ENCODE measurements around the gene ARFGAP3.
"Not testable (repeated sequence)": the region's sequence is repeated elsewhere in the genome, so short reads cannot be mapped to it uniquely, and the experiment has no call there.

ARFGAP3 gene

DNA sequence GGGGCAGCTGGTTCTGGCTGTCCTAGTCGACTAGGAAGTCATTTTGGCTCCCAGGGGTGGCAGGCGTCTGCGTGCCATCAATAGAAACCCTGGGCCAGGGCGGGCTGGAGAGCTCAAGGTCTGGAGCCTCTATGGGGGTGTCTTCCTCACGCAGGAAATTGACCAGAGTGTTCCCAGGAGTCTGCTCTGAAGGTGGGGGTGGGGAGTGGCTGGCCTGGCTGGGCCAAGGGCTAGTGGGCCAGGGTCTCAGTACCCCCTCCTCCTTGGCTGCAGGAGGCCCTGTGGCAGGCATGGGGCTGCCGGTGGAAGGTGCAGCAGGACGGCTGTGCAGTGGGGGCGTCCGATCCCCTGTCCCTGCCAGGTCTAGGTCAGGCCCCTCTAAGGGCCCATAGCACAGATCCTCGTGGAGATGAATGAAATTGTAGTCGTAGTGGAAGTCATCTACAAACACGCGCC lies 64.6 kb downstream of the ARFGAP3 start:
- DNase-seq (ENCODE audit: low spot score in 2 of 2) (no peak), ATAC-seq (replicated peaks; ENCODE audit: extremely low read depth, poor library complexity, severe bottlenecking) (no peak)
- H3K4me3 Mint-ChIP-seq = no peak overlapping the region
- peaks cover 8% of the 10 kb centered on the region for H3K36me3 Mint-ChIP-seq (ENCODE audit: insufficient read depth)
- H3K4me1 Mint-ChIP-seq = no peaks in the 10 kb centered on the region
- H3K27ac Mint-ChIP-seq (ENCODE audit: low read depth) = peak overlapping the region; percentile 74
- peaks cover 6% of the 10 kb centered on the region for H3K27me3 Mint-ChIP-seq
- no peaks in the 10 kb centered on the region for H3K9me3 Mint-ChIP-seq

DNA sequence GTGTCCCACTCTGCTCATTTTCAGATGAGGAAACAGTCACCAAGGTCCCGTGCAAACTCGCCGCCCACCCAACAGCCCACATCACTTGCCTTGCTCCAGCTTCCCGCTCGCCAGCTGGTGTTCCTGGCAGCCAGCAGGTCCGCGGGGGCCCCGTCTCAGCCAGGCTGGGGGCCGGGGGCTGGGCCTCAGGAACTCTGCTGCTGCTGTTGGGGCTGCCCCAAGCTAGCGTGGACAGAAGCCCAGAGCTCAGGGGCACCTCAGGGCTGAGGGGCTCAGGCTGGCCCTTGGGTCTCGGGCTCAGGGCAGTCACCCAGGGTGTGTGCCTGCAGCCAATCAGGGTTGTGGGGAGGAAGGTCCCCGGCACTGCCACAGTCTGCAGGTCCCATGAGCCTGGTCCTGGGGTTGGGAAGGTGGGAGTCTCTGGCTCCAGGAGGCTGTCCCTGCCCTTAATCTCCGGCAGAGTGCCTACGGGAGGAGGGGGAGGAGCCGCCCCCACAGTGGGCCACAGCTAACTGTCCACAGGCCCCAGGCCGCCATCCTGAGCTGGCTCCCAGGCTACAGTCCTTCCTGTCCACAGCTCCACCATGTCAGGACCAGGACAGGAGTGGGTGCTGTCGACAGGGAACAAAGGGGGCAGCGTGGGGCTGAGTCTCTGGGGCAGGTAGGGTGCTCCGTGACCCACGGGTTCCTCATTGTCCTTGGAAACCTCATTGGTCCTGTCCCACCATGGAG lies 65.2 kb downstream of the ARFGAP3 start:
- peaks cover 5% of the 10 kb centered on the region for H3K36me3 Mint-ChIP-seq (ENCODE audit: insufficient read depth)
- H3K4me1 Mint-ChIP-seq = no peaks in the 10 kb centered on the region
- H3K4me3 Mint-ChIP-seq = no peak overlapping the region
- peaks cover 9% of the 10 kb centered on the region for H3K27me3 Mint-ChIP-seq
- no peaks in the 10 kb centered on the region for H3K9me3 Mint-ChIP-seq
- DNase-seq (ENCODE audit: low spot score in 2 of 2) = no peak
- no peak overlapping the region for H3K27ac Mint-ChIP-seq (ENCODE audit: low read depth)
- ATAC-seq (replicated peaks; ENCODE audit: extremely low read depth, poor library complexity, severe bottlenecking) = no peak

GRCh38 chr22:42788466-42788865 lies 68.6 kb downstream of the ARFGAP3 start:
- no peaks in the 10 kb centered on the region for H3K9me3 Mint-ChIP-seq
- H3K4me3 Mint-ChIP-seq = no peak overlapping the region
- DNase-seq (ENCODE audit: low spot score in 2 of 2) (no peak), ATAC-seq (replicated peaks; ENCODE audit: extremely low read depth, poor library complexity, severe bottlenecking) (no peak)
- H3K27me3 Mint-ChIP-seq = peaks cover 9% of the 10 kb centered on the region
- H3K4me1 Mint-ChIP-seq = no peaks in the 10 kb centered on the region
- no peak overlapping the region for H3K27ac Mint-ChIP-seq (ENCODE audit: low read depth)
- H3K36me3 Mint-ChIP-seq (ENCODE audit: insufficient read depth) = peaks cover 2% of the 10 kb centered on the region

- Mint-ChIP-seq H3K36me3 (ENCODE audit: insufficient read depth) (peaks cover 2% of the 10 kb centered on the region), H3K27ac (ENCODE audit: low read depth) (no peak overlapping the region), H3K4me1 (no peaks in the 10 kb centered on the region), H3K27me3 (peaks cover 9% of the 10 kb centered on the region), H3K9me3 (no peaks in the 10 kb centered on the region), H3K4me3 (no peak overlapping the region)
- DNase-seq (ENCODE audit: low spot score in 2 of 2) (no peak), ATAC-seq (replicated peaks; ENCODE audit: extremely low read depth, poor library complexity, severe bottlenecking) (no peak)
Measured at GRCh38 chr22:42788021-42788420, 69.1 kb downstream of the ARFGAP3 start.

- Mint-ChIP-seq H3K4me3 (no peak overlapping the region), H3K27ac (ENCODE audit: low read depth) (no peak overlapping the region), H3K9me3 (no peaks in the 10 kb centered on the region), H3K4me1 (no peaks in the 10 kb centered on the region), H3K27me3 (peaks cover 9% of the 10 kb centered on the region), H3K36me3 (ENCODE audit: insufficient read depth) (no peaks in the 10 kb centered on the region)
- ATAC-seq (replicated peaks; ENCODE audit: extremely low read depth, poor library complexity, severe bottlenecking) = no peak
- no peak for DNase-seq (ENCODE audit: low spot score in 2 of 2)
Measured at GRCh38 chr22:42787357-42787736, 69.7 kb downstream of the ARFGAP3 start.

DNA sequence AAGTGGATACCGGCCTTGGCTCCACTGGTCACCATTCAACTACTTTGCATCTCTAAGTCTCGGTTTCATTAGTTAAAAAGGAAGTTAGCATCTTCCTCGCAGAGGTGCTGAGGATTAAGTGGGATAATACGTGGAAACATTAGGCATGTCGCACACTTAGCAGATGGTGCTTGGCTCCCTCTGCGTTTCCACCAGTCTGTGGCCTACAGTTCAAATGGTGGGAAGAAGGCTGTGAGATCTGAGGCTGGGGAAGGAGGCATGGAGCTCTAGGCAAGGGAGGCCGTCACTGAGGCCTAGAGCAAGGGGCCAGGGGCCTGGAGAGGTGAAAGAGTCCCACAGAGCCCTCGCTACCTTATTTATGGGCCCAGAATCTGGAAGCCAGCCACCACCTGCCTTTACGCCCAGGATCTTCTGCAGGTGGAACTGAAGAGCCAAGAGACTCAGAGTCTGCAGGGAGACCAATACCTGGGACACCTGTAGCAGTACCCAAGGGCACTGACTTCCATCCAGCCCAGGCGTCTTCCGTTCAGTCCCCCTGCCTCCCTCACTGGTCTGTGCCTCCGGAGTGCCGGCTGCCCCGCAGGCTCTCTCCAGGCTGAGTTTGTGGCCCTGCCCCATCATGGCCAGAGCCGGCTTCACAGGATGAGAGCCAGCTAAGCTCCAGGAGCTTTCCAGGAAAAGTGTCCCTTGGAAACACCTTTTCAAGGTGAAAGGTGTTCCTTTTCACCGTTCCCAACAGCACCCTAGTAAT lies 70.3 kb downstream of the ARFGAP3 start:
- H3K27me3 Mint-ChIP-seq = peaks cover 9% of the 10 kb centered on the region
- ATAC-seq (replicated peaks; ENCODE audit: extremely low read depth, poor library complexity, severe bottlenecking) (no peak), DNase-seq (ENCODE audit: low spot score in 2 of 2) (no peak)
- H3K4me3 Mint-ChIP-seq = no peak overlapping the region
- H3K27ac Mint-ChIP-seq (ENCODE audit: low read depth) = no peak overlapping the region
- H3K36me3 Mint-ChIP-seq (ENCODE audit: insufficient read depth) = no peaks in the 10 kb centered on the region
- H3K9me3 Mint-ChIP-seq = no peaks in the 10 kb centered on the region
- H3K4me1 Mint-ChIP-seq = no peaks in the 10 kb centered on the region

- peaks cover 1% of the 10 kb centered on the region for H3K36me3 Mint-ChIP-seq (ENCODE audit: insufficient read depth)
- H3K9me3 Mint-ChIP-seq = no peaks in the 10 kb centered on the region
- ATAC-seq (replicated peaks; ENCODE audit: extremely low read depth, poor library complexity, severe bottlenecking) (no peak), DNase-seq (ENCODE audit: low spot score in 2 of 2) (no peak)
- H3K27me3 Mint-ChIP-seq = peaks cover 9% of the 10 kb centered on the region
- H3K27ac Mint-ChIP-seq (ENCODE audit: low read depth) = no peak overlapping the region
- no peak overlapping the region for H3K4me3 Mint-ChIP-seq
- no peaks in the 10 kb centered on the region for H3K4me1 Mint-ChIP-seq
Measured at GRCh38 chr22:42785706-42786499, 71.2 kb downstream of the ARFGAP3 start.

DNA sequence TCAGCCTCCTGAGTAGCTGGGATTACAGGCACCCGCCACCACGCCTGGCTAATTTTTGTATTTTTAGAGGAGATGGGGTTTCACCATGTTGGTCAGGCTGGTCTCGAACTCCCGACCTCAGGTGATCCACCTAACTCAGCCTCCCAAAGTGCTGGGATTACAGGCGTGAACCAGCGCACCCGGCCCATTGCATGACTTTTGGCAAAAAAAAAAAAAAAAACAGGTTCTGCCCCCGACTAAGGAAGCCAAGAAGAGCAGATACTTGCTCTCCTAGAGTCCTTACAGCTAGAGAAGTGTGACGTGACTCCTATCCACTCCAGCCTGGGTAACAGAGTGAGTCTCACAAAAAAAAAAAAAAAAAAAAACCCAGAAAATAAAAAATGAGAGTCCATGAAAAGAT lies 74.8 kb downstream of the ARFGAP3 start:
- H3K4me3 Mint-ChIP-seq; DNase-seq (ENCODE audit: low spot score in 2 of 2); H3K27ac Mint-ChIP-seq (ENCODE audit: low read depth); H3K27me3 Mint-ChIP-seq; H3K36me3 Mint-ChIP-seq (ENCODE audit: insufficient read depth); ATAC-seq (replicated peaks; ENCODE audit: extremely low read depth, poor library complexity, severe bottlenecking); H3K4me1 Mint-ChIP-seq; H3K9me3 Mint-ChIP-seq: not testable (repeated sequence)

DNA sequence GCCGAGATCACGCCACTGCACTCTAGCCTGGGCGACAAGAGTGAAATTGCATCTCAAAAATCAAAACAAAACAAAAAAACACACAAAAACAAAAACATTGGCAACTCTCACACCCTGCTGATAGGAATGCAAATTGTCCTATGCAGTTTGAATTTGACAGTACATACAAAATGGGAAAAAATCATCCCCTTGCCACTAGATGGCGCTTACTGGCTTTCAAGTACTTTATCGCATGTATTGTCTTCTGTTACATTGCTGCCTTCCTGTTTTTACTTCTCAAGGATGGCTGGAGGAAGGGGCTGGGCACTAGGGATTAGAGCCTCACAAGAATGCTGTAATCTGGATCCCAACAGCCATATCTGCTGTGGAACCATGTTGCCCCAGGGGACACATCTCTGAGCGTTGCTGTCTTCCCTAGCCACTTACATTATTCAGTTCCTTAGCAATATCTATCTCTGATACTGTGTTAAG lies 77.0 kb downstream of the ARFGAP3 start:
- Mint-ChIP-seq H3K9me3 (no peaks in the 10 kb centered on the region), H3K27me3 (no peaks in the 10 kb centered on the region), H3K4me3 (no peak overlapping the region), H3K27ac (ENCODE audit: low read depth) (no peak overlapping the region), H3K36me3 (ENCODE audit: insufficient read depth) (peaks cover 1% of the 10 kb centered on the region), H3K4me1 (no peaks in the 10 kb centered on the region)
- ATAC-seq (replicated peaks; ENCODE audit: extremely low read depth, poor library complexity, severe bottlenecking) (no peak), DNase-seq (ENCODE audit: low spot score in 2 of 2) (peak; percentile 18 to 35)

DNA sequence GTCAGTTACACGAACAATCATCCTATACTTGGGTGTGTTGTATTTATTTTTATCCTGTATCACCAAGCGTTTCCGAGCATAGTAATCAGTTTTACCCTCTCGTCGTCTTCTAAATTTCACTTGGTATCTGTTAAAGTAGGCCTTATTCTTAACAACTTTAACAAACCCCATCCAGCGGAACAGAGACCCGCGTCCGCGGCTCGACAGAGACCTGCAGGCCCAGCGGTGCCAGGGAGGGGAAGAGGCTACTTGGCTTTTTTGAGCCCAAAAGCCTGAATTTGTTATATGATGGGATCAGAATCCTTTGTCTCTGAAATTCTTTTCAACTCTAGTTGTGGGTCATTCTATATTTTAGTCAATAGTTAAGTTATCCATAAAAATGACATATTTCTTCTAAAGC lies 79.9 kb downstream of the ARFGAP3 start:
- no peak for DNase-seq (ENCODE audit: low spot score in 2 of 2)
- no peak for ATAC-seq (replicated peaks; ENCODE audit: extremely low read depth, poor library complexity, severe bottlenecking)
- no peaks in the 10 kb centered on the region for H3K27me3 Mint-ChIP-seq
- no peak overlapping the region for H3K27ac Mint-ChIP-seq (ENCODE audit: low read depth)
- no peaks in the 10 kb centered on the region for H3K4me1 Mint-ChIP-seq
- no peaks in the 10 kb centered on the region for H3K9me3 Mint-ChIP-seq
- no peak overlapping the region for H3K4me3 Mint-ChIP-seq
- peaks cover 1% of the 10 kb centered on the region for H3K36me3 Mint-ChIP-seq (ENCODE audit: insufficient read depth)

- H3K27me3 Mint-ChIP-seq = peaks cover 3% of the 10 kb centered on the region
- H3K4me3 Mint-ChIP-seq = no peak overlapping the region
- DNase-seq (ENCODE audit: low spot score in 2 of 2) = no peak
- no peaks in the 10 kb centered on the region for H3K9me3 Mint-ChIP-seq
- H3K36me3 Mint-ChIP-seq (ENCODE audit: insufficient read depth) = no peaks in the 10 kb centered on the region
- H3K27ac Mint-ChIP-seq (ENCODE audit: low read depth) = no peak overlapping the region
- no peak for ATAC-seq (replicated peaks; ENCODE audit: extremely low read depth, poor library complexity, severe bottlenecking)
- H3K4me1 Mint-ChIP-seq = no peaks in the 10 kb centered on the region
Measured at GRCh38 chr22:42773167-42773566, 83.9 kb downstream of the ARFGAP3 start.

DNA sequence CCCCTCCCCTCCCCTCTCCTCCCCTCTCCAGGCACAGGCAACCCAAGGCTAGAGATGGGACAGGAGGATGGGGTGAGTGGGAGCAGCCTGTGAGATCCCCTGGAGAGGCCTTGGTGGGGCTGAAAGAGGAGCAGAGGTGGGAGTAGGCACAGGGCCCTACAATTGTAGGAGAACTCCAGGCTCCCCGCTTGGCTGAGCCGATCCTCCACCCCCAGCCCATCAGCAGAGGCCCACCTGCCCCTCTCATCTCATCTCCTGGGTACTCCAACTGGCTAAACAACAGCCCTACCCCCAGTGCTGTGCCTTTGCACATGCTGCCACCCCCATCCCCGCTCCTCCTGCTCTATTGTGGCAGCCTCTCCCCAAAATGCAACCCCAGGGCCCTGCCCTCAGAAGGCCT lies 84.4 kb downstream of the ARFGAP3 start:
- ATAC-seq (replicated peaks; ENCODE audit: extremely low read depth, poor library complexity, severe bottlenecking) = no peak
- DNase-seq (ENCODE audit: low spot score in 2 of 2) = no peak
- no peaks in the 10 kb centered on the region for H3K9me3 Mint-ChIP-seq
- no peak overlapping the region for H3K4me3 Mint-ChIP-seq
- H3K4me1 Mint-ChIP-seq = no peaks in the 10 kb centered on the region
- H3K27me3 Mint-ChIP-seq = peaks cover 9% of the 10 kb centered on the region
- H3K27ac Mint-ChIP-seq (ENCODE audit: low read depth) = no peak overlapping the region
- no peaks in the 10 kb centered on the region for H3K36me3 Mint-ChIP-seq (ENCODE audit: insufficient read depth)
